CD4-positive, alpha-beta T cell (primary cell): ENCODE data around the gene RBSN. TPM values are rescaled to one million over a fixed set of nuclear protein-coding genes. Genes with fewer than 3 reads are reported as not detected.
A peak's percentile ranks its signal among the peaks of the same experiment; 100 is the strongest.

Source experiments
- ATAC-seq: fragments of 200-7000 bp; cut with Tn5 transposase; one replicate; pipeline ENCODE4 v1.10.0; 2022; ENCODE audit warnings: mild to moderate bottlenecking; ENCODE audit not compliant: poor library complexity
- CTCF ChIA-PET: fragments of 350-600 bp; sonication (Branson Sonifier 250); formaldehyde crosslinking; loops from one replicate; lab custom pipeline; 2021; ENCODE audit warnings: antibody characterized with exemption, inconsistent platforms; lab: Charles Lee
- POLR2A ChIA-PET: fragments of 350-600 bp; sonication (Branson Sonifier 250); formaldehyde crosslinking; loops from one replicate; lab custom pipeline; 2021; ENCODE audit warnings: antibody characterized with exemption, inconsistent platforms; lab: Charles Lee
- DNase-seq, 14 experiments: peaks; one replicate each; pipeline ENCODE4 v3.0.0-alpha.2; 2013 to 2020; ENCODE audit warnings: mixed read lengths in 2 of 14
- H3K27ac ChIP-seq, 2 donors: one replicate each; pipeline versions ENCODE4 v1.5.1 to v1.7.0; 2013; ENCODE audit warnings: low read length in 2 of 2, low read depth in 1 of 2, mild to moderate bottlenecking in 1 of 2
- H3K27me3 ChIP-seq, 2 experiments: 1 replicate in 1 of 2; 2 replicates in 1 of 2; pipeline versions ENCODE4 v1.6.1 to v1.7.0; 2013; ENCODE audit warnings: low read length in 2 of 2, control low read depth in 1 of 2, mild to moderate bottlenecking in 1 of 2, moderate library complexity in 1 of 2; ENCODE audit not compliant: insufficient read depth in 2 of 2, control insufficient read depth in 1 of 2
- H3K36me3 ChIP-seq: one replicate; pipeline ENCODE4 v1.6.1; 2013; ENCODE audit warnings: low read length, control low read depth; ENCODE audit not compliant: insufficient read depth
- H3K4me1 ChIP-seq: one replicate; pipeline ENCODE4 v1.6.1; 2013; ENCODE audit warnings: low read length, control low read depth; ENCODE audit not compliant: insufficient read depth
- H3K4me3 ChIP-seq: one replicate; pipeline ENCODE4 v1.5.1; 2013; ENCODE audit warnings: mild to moderate bottlenecking, low read length, moderate library complexity
- H3K9me3 ChIP-seq, 2 experiments: 1 replicate in 1 of 2; 2 replicates in 1 of 2; pipeline versions ENCODE4 v1.6.1 to v1.7.0; 2013; ENCODE audit warnings: low read length in 2 of 2, mild to moderate bottlenecking in 2 of 2, control low read depth in 1 of 2, moderate library complexity in 1 of 2; ENCODE audit not compliant: control insufficient read depth in 1 of 2, insufficient read depth in 1 of 2
- H3K27ac Mint-ChIP-seq: one replicate; pipeline ENCODE4 v1.8.0; 2020; ENCODE audit warnings: mixed read lengths
- H3K27me3 Mint-ChIP-seq: one replicate; pipeline ENCODE4 v1.8.0; 2021; ENCODE audit warnings: mixed read lengths
- H3K36me3 Mint-ChIP-seq: one replicate; pipeline ENCODE4 v1.8.0; 2021; ENCODE audit warnings: low read depth, mixed read lengths
- H3K4me1 Mint-ChIP-seq: one replicate; pipeline ENCODE4 v1.8.0; 2021; ENCODE audit warnings: low read depth, mixed read lengths
- H3K4me3 Mint-ChIP-seq: one replicate; pipeline ENCODE4 v1.8.0; 2020; ENCODE audit warnings: mild to moderate bottlenecking, mixed read lengths
- H3K9me3 Mint-ChIP-seq: one replicate; pipeline ENCODE4 v1.8.0; 2020; ENCODE audit warnings: mixed read lengths
- intact Hi-C, 2 experiments: fragments of 100-400 bp; cut with DNase I in 1 of 2; cut with micrococcal nuclease in 1 of 2; formaldehyde crosslinking; loops; one replicate each; pipeline versions ENCODE4 v1.15.1 to v1.9.0; 2023 to 2025; cut with DNase I, micrococcal nuclease
- total RNA-seq, 174 experiments: library from RNA in 2 of 174; stranded (reverse) in 2 of 174; gene quantifications; one replicate each; pipeline ENCODE4 v1.2.3 and lab custom pipeline; 2021 to 2026
- TF ChIP-seq, protein P1 (sequence below): fragments of 200-600 bp; IDR thresholded peaks from one replicate; pipeline ENCODE4 v1.8.0; 2022; ENCODE audit warnings: antibody characterized with exemption, mild to moderate bottlenecking

Gene RBSN
- total RNA-seq, 2 experiments from 2014 or later: 57.2 to 57.9 TPM

DNA sequence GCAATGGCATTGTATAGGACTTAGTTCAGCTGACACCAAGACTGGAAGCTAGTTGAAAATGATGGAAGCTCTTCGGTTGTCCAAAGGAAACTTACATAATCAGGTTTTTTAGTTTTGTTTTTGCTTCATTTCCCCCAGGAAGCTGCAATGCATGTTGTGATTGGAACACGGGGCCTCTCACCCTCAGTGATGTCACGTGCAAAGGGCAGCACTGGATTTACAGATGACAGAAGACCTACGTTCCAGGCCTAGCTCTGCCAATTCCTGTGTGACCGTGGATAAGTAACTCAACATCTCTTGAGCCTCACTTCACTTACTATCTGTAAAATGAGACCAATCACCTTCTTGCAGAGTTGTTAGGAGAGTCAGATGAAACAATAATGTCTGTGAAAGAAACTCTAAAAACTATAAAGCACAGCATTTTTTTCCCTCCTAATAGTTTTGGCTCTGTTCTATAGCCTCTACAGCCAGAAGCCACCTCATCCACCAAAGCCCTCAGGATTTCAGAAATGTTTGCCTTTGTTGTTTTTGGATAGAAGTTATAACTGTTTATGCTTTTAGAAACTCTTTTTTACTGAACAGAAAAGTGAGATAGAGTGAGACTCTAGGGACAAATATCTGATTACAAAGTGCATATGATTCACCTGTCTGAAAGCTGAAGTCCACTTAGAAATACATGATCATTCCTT is 4.6 kb downstream of the RBSN start:
- Histone ChIP-seq H3K27me3 (no peaks in the 10 kb centered on the region), H3K9me3 (no peaks in the 10 kb centered on the region), H3K4me3 (no peak overlapping the region), H3K4me1 (peaks cover 22% of the 10 kb centered on the region), H3K27ac (no peak overlapping the region), H3K36me3 (peaks cover 55% of the 10 kb centered on the region)
- no peak overlapping the region for H3K4me3 Mint-ChIP-seq
- POLR2A ChIA-PET: interaction anchor here (0.6 kb wide), 1 partner anchor 1158 kb away, joined by 3 read pairs; no protein-coding TSS in a partner anchor
- peaks cover 89% of the 10 kb centered on the region for H3K36me3 Mint-ChIP-seq
- TF ChIP-seq, protein P1, sequence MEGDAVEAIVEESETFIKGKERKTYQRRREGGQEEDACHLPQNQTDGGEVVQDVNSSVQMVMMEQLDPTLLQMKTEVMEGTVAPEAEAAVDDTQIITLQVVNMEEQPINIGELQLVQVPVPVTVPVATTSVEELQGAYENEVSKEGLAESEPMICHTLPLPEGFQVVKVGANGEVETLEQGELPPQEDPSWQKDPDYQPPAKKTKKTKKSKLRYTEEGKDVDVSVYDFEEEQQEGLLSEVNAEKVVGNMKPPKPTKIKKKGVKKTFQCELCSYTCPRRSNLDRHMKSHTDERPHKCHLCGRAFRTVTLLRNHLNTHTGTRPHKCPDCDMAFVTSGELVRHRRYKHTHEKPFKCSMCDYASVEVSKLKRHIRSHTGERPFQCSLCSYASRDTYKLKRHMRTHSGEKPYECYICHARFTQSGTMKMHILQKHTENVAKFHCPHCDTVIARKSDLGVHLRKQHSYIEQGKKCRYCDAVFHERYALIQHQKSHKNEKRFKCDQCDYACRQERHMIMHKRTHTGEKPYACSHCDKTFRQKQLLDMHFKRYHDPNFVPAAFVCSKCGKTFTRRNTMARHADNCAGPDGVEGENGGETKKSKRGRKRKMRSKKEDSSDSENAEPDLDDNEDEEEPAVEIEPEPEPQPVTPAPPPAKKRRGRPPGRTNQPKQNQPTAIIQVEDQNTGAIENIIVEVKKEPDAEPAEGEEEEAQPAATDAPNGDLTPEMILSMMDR: no peak
- CTCF ChIA-PET: no interaction called here
- ATAC-seq (no peak), DNase-seq (no peak)
- peaks cover 5% of the 10 kb centered on the region for H3K27me3 Mint-ChIP-seq
- intact Hi-C loops: loop anchor here (10.0 kb wide), 3 partner anchors 150 to 1200 kb away; partner anchors contain the start of gene NR2C2 (in 1 of the 2)
- no peak overlapping the region for H3K27ac Mint-ChIP-seq
- no peaks in the 10 kb centered on the region for H3K9me3 Mint-ChIP-seq
- H3K4me1 Mint-ChIP-seq: peaks cover 49% of the 10 kb centered on the region

DNA sequence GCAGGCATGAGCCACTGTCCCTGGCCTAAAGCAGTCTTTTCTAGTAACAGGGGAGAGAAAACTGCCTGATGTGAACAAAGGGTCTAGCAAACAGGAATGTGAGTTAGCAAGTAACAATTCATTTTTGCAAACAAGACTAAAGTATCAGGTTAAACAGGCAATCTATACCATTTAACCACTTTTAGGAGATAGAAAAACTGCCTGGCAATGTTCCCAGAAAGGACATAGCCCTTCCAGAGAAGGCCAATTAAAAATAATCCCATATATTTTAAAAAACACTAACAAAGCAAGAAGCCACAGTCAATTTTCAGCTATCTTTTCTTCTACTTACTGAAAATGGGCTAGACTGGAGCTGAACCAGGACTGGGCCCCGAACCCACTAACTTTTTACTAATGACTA is 6.3 kb downstream of the RBSN start:
- Histone ChIP-seq H3K9me3 (no peaks in the 10 kb centered on the region), H3K4me3 (no peak overlapping the region), H3K36me3 (peaks cover 68% of the 10 kb centered on the region), H3K27me3 (no peaks in the 10 kb centered on the region), H3K4me1 (peaks cover 10% of the 10 kb centered on the region), H3K27ac (no peak overlapping the region)
- H3K27me3 Mint-ChIP-seq: no peaks in the 10 kb centered on the region
- intact Hi-C loops: loop anchor here (10.0 kb wide), 3 partner anchors 148 to 1198 kb away; partner anchors contain the start of gene NR2C2 (in 1 of the 2)
- H3K9me3 Mint-ChIP-seq: no peaks in the 10 kb centered on the region
- DNase-seq: no peak
- POLR2A ChIA-PET: interaction anchor here (0.6 to 1.4 kb wide), 2 partner anchors 28 to 264 kb away, joined by 3 to 4 read pairs; partner anchors contain the start of gene MRPS25
- TF ChIP-seq, protein P1: no peak
- CTCF ChIA-PET: no interaction called here
- peak overlapping the region; percentile 27 for H3K27ac Mint-ChIP-seq
- peaks cover 83% of the 10 kb centered on the region for H3K36me3 Mint-ChIP-seq
- peaks cover 33% of the 10 kb centered on the region for H3K4me1 Mint-ChIP-seq
- no peak overlapping the region for H3K4me3 Mint-ChIP-seq
- no peak for ATAC-seq

DNA sequence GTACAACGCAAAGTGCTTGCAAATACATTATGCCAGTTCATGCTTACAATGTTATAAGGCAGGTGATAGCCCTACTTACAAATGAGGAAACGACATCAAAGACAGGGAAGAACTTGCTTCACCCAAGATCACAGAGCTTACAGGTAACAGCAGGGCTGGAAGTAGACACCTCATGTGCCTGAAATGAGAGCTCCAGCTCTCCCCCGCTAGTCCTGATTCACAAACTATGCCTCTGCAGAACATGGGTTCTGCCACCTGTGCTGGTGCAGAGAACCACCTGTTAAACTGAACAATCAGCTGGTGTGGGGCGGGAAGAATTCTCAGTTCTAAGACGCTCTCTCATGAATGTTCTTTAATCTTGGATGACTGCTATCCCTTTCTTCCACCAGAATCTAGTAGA is 7.4 kb downstream of the RBSN start:
- no peak for ATAC-seq
- no peak overlapping the region for H3K4me3 Mint-ChIP-seq
- H3K9me3 ChIP-seq: no peaks in the 10 kb centered on the region
- H3K27me3 ChIP-seq: no peaks in the 10 kb centered on the region
- H3K27ac ChIP-seq: no peak overlapping the region
- H3K36me3 ChIP-seq: peaks cover 76% of the 10 kb centered on the region
- no peak for DNase-seq
- H3K4me3 ChIP-seq: no peak overlapping the region
- no peaks in the 10 kb centered on the region for H3K27me3 Mint-ChIP-seq
- TF ChIP-seq, protein P1: no peak
- CTCF ChIA-PET: interaction anchor here (1.0 kb wide), 1 partner anchor 17 kb away, joined by 3 read pairs; no protein-coding TSS in a partner anchor
- no peak overlapping the region for H3K27ac Mint-ChIP-seq
- H3K4me1 Mint-ChIP-seq: peaks cover 27% of the 10 kb centered on the region
- H3K36me3 Mint-ChIP-seq: peaks cover 86% of the 10 kb centered on the region
- POLR2A ChIA-PET: interaction anchor here (1.0 kb wide), 1 partner anchor 8 kb away, joined by 3 read pairs; the partner anchor contains the start of gene RBSN
- intact Hi-C loops: loop anchor here (10.0 kb wide), 3 partner anchors 147 to 1197 kb away; partner anchors contain the start of gene NR2C2 (in 1 of the 2)
- H3K9me3 Mint-ChIP-seq: no peaks in the 10 kb centered on the region
- H3K4me1 ChIP-seq: no peaks in the 10 kb centered on the region
